Astrocyte (in vitro differentiated cells and primary cell): ENCODE results near the gene ZRANB1.

Experiments used
- CTCF ChIP-seq: IDR thresholded peaks from 2 replicates; pipeline ENCODE4 v1.5.1; 2011; ENCODE audit warnings: low read depth, mild to moderate bottlenecking, inconsistent platforms, low read length, moderate library complexity; ENCODE audit not compliant: insufficient read depth
- EZH2 ChIP-seq: IDR thresholded peaks from 2 replicates; pipeline ENCODE4 v1.6.1; 2012; ENCODE audit warnings: mild to moderate bottlenecking, low read length, inconsistent platforms; ENCODE audit not compliant: insufficient read depth

DNA sequence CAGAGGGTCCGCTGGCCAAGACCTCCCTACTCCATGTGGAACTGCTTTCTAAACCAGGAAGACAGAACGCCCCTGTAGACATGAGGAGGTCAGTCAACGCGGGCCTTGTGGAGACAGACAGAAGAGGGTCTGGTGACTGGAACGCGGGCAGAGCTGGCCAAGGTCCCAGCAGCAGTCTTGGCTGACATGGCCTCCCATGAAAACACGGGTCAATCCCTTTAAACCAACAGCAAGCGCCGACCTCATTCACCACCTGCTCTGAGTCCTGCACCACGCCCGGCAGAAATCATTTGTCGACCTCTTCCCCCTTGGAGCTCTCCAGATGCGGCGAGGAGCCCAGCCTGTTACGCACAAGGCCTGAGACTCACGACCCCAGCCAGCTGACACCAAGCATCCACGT is 78.5 kb downstream of the ZRANB1 start:
- TF ChIP-seq EZH2 (no peak), CTCF (no peak)
